ENCODE data around the gene ZNF682.
"Not testable (repeated sequence)": the region's sequence is repeated elsewhere in the genome, so short reads cannot be mapped to it uniquely, and the experiment has no call there.

Gene ZNF682

GRCh38 chr19:20039203-20039723 is at the start of gene ZNF682:
ZNF682 (minus strand) TSS chr19:20039505; CDS start chr19:20039345, 160 bp downstream.
- peak; percentile 91 for DNase-seq

- not testable (repeated sequence) for DNase-seq
These were observed 43.6 kb upstream of the ZNF682 start for GRCh38 chr19:20082876-20083275.

- DNase-seq, result not testable (repeated sequence)
These were observed 43.0 kb upstream of the ZNF682 start for GRCh38 chr19:20082232-20082833.

- no peak for DNase-seq
These were observed 41.4 kb upstream of the ZNF682 start for GRCh38 chr19:20080656-20081055.

- DNase-seq, result no peak
These were observed 40.2 kb upstream of the ZNF682 start for GRCh38 chr19:20079476-20079875.

- DNase-seq, result no peak
These were observed 39.3 kb upstream of the ZNF682 start for GRCh38 chr19:20078581-20079031.

- DNase-seq, result peak; percentile 72
These were observed 38.6 kb upstream of the ZNF682 start, which contains the start of gene ZNF90 for GRCh38 chr19:20077791-20078463. ZNF90 (plus strand) TSS chr19:20078000; CDS start chr19:20078133, 133 bp downstream.

- DNase-seq, result no peak
These were observed 33.6 kb upstream of the ZNF682 start for GRCh38 chr19:20072936-20073335.

- DNase-seq, result no peak
These were observed 31.4 kb upstream of the ZNF682 start for GRCh38 chr19:20070691-20071090.

- not testable (repeated sequence) for DNase-seq
These were observed 29.3 kb upstream of the ZNF682 start for GRCh38 chr19:20068559-20068958.

- no peak for DNase-seq
These were observed 28.6 kb upstream of the ZNF682 start for GRCh38 chr19:20067943-20068342.

GRCh38 chr19:20066861-20067260 is 27.6 kb upstream of the ZNF682 start:
- DNase-seq, result no peak

- DNase-seq, result no peak
These were observed 21.0 kb upstream of the ZNF682 start for GRCh38 chr19:20060282-20060681.

GRCh38 chr19:20058738-20059137 is 19.4 kb upstream of the ZNF682 start:
- not testable (repeated sequence) for DNase-seq

GRCh38 chr19:20051841-20052768 is 12.8 kb upstream of the ZNF682 start:
- peak; percentile 63 for DNase-seq

GRCh38 chr19:20045742-20046141 is 6.4 kb upstream of the ZNF682 start:
- not testable (repeated sequence) for DNase-seq

GRCh38 chr19:20044663-20045062 is 5.4 kb upstream of the ZNF682 start:
- DNase-seq, result no peak

- no peak for DNase-seq
These were observed 725 bp downstream of the ZNF682 start for GRCh38 chr19:20038358-20039202.

GRCh38 chr19:20035935-20036334 is 3.4 kb downstream of the ZNF682 start:
- DNase-seq, result no peak

- no peak for DNase-seq
These were observed 10.7 kb downstream of the ZNF682 start for GRCh38 chr19:20028611-20029010.

- DNase-seq, result no peak
These were observed 33.6 kb downstream of the ZNF682 start for GRCh38 chr19:20005741-20006140.

GRCh38 chr19:19997656-19998268 is 41.5 kb downstream of the ZNF682 start:
- peak; percentile 27 for DNase-seq

Measured in stimulated activated CD4-positive, alpha-beta T cell treated with anti-CD3 and anti-CD28 coated beads, Interleukin-12 subunit alpha, Interleukin-12 subunit beta, amount 100 ng/mL, for 4 hours (primary cell).